HCT116 (cell line): ENCODE results near the gene CBX1. TPM values are rescaled to one million over a fixed set of nuclear protein-coding genes. Genes with fewer than 3 reads are reported as not detected.

Source experiments
- ATAC-seq: fragments of 200-7000 bp; cut with Tn5 transposase; 2 replicates; pipeline ENCODE4 v1.9.1; 2020; ENCODE audit warnings: mild to moderate bottlenecking, moderate library complexity
- BruUV-seq: library from RNA; stranded (reverse); fragments of 400-500 nt; replicated peaks from 2 replicates; lab custom pipeline; 2021; lab: Mats Ljungman, UMichigan
- CTCF ChIA-PET: fragments of 300-600 bp; sonication (Branson Sonifier 250); formaldehyde crosslinking; loops from one replicate; lab custom pipeline; 2021; ENCODE audit warnings: antibody characterized with exemption; lab: Charles Lee
- POLR2A ChIA-PET: fragments of 300-600, 350-600 bp; sonication (Branson Sonifier 250); formaldehyde crosslinking; loops from one replicate; lab custom pipeline; 2021; ENCODE audit warnings: antibody characterized with exemption; lab: Charles Lee
- RAD21 ChIA-PET, 2 experiments: fragments of 300-600 bp; sonication (Branson Sonifier 250); formaldehyde crosslinking; loops; one replicate each; lab custom pipeline; 2023; ENCODE audit warnings: low total read pairs in 2 of 2; ENCODE audit not compliant: uncharacterized antibody in 2 of 2, unreplicated experiment in 2 of 2, low non-redundant PET in 1 of 2; lab: Charles Lee
- DNase-seq: peaks from one replicate; pipeline ENCODE4 v3.0.0-alpha.2; 2010; ENCODE audit warnings: low read depth, low spot score
- H2AFZ ChIP-seq: fragments of 200-600 bp; shearing (Covaris generic), sonication (generic); 2 replicates; pipeline ENCODE4 v1.6.1; 2017; ENCODE audit warnings: low read depth, mixed run types, mixed read lengths, antibody characterized with exemption, low read length; ENCODE audit not compliant: poor library complexity, severe bottlenecking
- H3K27ac ChIP-seq: 2 replicates; pipeline ENCODE4 v1.5.1; 2012; ENCODE audit warnings: low read depth, low read length
- H3K27me3 ChIP-seq: fragments of 200-600 bp; sonication (generic); 2 replicates; pipeline ENCODE4 v1.6.1; 2016; ENCODE audit warnings: mixed run types, low read length, mixed read lengths; ENCODE audit not compliant: insufficient read depth
- H3K36me3 ChIP-seq, 2 experiments: fragments of 200-500 bp in 1 of 2; fragments of 200-600 bp in 1 of 2; sonication (Bioruptor generic) in 1 of 2; sonication (generic) in 1 of 2; 2 replicates each; pipeline versions ENCODE4 v1.5.1 to v1.6.1; 2014 to 2016; ENCODE audit warnings: low read length in 2 of 2, inconsistent platforms in 1 of 2, mixed read lengths in 1 of 2, mixed run types in 1 of 2; ENCODE audit not compliant: insufficient read depth in 2 of 2, control insufficient read depth in 1 of 2
- H3K4me1 ChIP-seq, 2 experiments: fragments of 200-600 bp in 1 of 2; sonication (generic) in 1 of 2; 2 replicates each; pipeline versions ENCODE4 v1.5.1 to v1.6.1; 2012 to 2017; ENCODE audit warnings: low read length in 2 of 2, inconsistent platforms in 1 of 2, mild to moderate bottlenecking in 1 of 2, mixed read lengths in 1 of 2, mixed run types in 1 of 2, moderate library complexity in 1 of 2; ENCODE audit not compliant: insufficient read depth in 2 of 2, control insufficient read depth in 1 of 2
- H3K4me2 ChIP-seq: fragments of 200-600 bp; sonication (generic); 2 replicates; pipeline ENCODE4 v1.6.1; 2017; ENCODE audit warnings: mixed run types, low read length, mixed read lengths
- H3K4me3 ChIP-seq, 2 experiments: fragments of 200-600 bp in 1 of 2; sonication (generic) in 1 of 2; replicated peaks in 1 of 2; 2 replicates each; pipeline ENCODE4 v1.5.1; 2011 to 2016; ENCODE audit warnings: low read length in 2 of 2, control low read depth in 1 of 2, low read depth in 1 of 2, mild to moderate bottlenecking in 1 of 2, mixed read lengths in 1 of 2, mixed run types in 1 of 2
- H3K79me2 ChIP-seq: fragments of 200-600 bp; sonication (generic); 2 replicates; pipeline ENCODE4 v1.6.1; 2017; ENCODE audit warnings: mild to moderate bottlenecking, mixed run types, low read length, moderate library complexity, mixed read lengths; ENCODE audit not compliant: insufficient read depth
- H3K9ac ChIP-seq: fragments of 200-600 bp; sonication (generic); 2 replicates; pipeline ENCODE4 v1.6.1; 2016; ENCODE audit warnings: low read length, mixed read lengths
- H3K9me2 ChIP-seq: fragments of 200-600 bp; sonication (generic), shearing (Covaris generic); 2 replicates; pipeline ENCODE4 v1.6.1; 2017; ENCODE audit warnings: mixed run types, mild to moderate bottlenecking, moderate library complexity; ENCODE audit not compliant: insufficient read depth
- H3K9me3 ChIP-seq, 2 experiments: fragments of 200-500 bp in 1 of 2; fragments of 200-600 bp in 1 of 2; sonication (Bioruptor generic) in 1 of 2; sonication (generic) in 1 of 2; 2 replicates each; pipeline ENCODE4 v1.6.1; 2014 to 2017; ENCODE audit warnings: low read length in 2 of 2, mixed read lengths in 2 of 2, inconsistent platforms in 1 of 2, low read depth in 1 of 2, mild to moderate bottlenecking in 1 of 2, mixed run types in 1 of 2, moderate library complexity in 1 of 2; ENCODE audit not compliant: control insufficient read depth in 1 of 2, insufficient read depth in 1 of 2
- H4K20me1 ChIP-seq: fragments of 200-600 bp; sonication (generic), shearing (Covaris generic); 2 replicates; pipeline ENCODE4 v1.6.1; 2017; ENCODE audit warnings: mixed run types, mild to moderate bottlenecking, moderate library complexity; ENCODE audit not compliant: insufficient read depth
- CEBPB ChIP-seq: IDR thresholded peaks from 2 replicates; pipeline ENCODE4 v1.6.1; 2012; ENCODE audit warnings: low read depth
- EGR1 ChIP-seq: IDR thresholded peaks from 2 replicates; pipeline ENCODE4 v1.6.1; 2012; ENCODE audit warnings: low read depth
- FOSL1 ChIP-seq: IDR thresholded peaks from 2 replicates; pipeline ENCODE4 v1.6.1; 2012; ENCODE audit warnings: low read depth
- REST ChIP-seq: IDR thresholded peaks from 2 replicates; pipeline ENCODE4 v1.6.1; 2012; ENCODE audit warnings: low read depth
- ZNF274 ChIP-seq: fragments of 200-500 bp; sonication (Bioruptor generic); IDR thresholded peaks from 2 replicates; pipeline ENCODE4 v1.6.1; 2014; ENCODE audit warnings: mild to moderate bottlenecking, low read depth, low read length, inconsistent platforms
- intact Hi-C: fragments of 100-400 bp; cut with micrococcal nuclease; formaldehyde crosslinking; loops from 2 replicates; pipeline ENCODE4 v1.10.0; 2022
- total RNA-seq: library from RNA; stranded (reverse); gene quantifications from one replicate; pipeline ENCODE4 v1.2.1, GENCODE V29; 2021; ENCODE audit not compliant: unreplicated experiment

CBX1 gene
- total RNA-seq, 1 experiment from 2014 or later = 136 TPM

DNA sequence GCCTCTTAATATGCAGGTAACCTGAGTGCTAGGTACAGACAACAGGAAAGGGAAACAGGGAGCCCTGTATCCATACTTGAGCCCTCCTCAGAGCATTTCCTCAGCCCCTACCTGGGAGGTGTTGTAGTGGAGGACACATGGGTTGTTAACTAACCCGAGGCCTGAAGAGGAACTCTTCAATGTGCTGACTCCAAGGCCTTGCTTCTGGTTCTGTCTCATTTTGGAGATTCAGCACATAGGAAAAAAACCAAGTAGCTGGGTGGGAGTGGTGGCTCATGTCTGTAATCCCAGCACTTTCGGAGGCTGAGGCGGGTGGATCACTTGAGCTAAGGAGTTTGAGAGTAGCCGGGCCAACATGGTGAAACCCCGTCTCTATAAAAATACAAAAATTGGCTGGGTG is 31.1 kb upstream of the CBX1 start:
- TF ChIP-seq ZNF274 (no peak), CEBPB (no peak), FOSL1 (no peak), REST (no peak), EGR1 (no peak)
- no TSS peak for BruUV-seq

More for the DNA sequence above, 31.1 kb upstream of the CBX1 start:
- Histone ChIP-seq H3K4me3 (no peak overlapping the region), H3K79me2 (no peaks in the 10 kb centered on the region), H3K9me3 (no peaks in the 10 kb centered on the region), H4K20me1 (no peaks in the 10 kb centered on the region), H3K4me2 (no peak overlapping the region), H2AFZ (no peak overlapping the region), H3K27me3 (no peaks in the 10 kb centered on the region), H3K4me1 (peaks cover 7 to 10% of the 10 kb centered on the region in 2 experiments), H3K9me2 (no peaks in the 10 kb centered on the region), H3K36me3 (no peaks in the 10 kb centered on the region), H3K27ac (no peak overlapping the region), H3K9ac (no peak overlapping the region)
- DNase-seq (no peak), ATAC-seq (no peak)
- ChIA-PET RAD21 (interaction anchor here in 1 of 2 experiments (1.6 to 1.7 kb wide), 2 partner anchors 107 kb away, joined by 4 to 19 read pairs; no protein-coding TSS in a partner anchor), CTCF (interaction anchor here (1.1 to 11.1 kb wide), 5 partner anchors 24 to 106 kb away, joined by 3 to 171 read pairs (median 11); partner anchors contain the start of gene SNX11), POLR2A (no interaction called here)
- intact Hi-C loops = loop anchor here (5.0 kb wide), 1 partner anchor 290 kb away; the partner anchor contains the start of gene SCRN2
